GM06990 (cell line): ENCODE data around the gene EEIG1.

Experiments
- DNase-seq: peaks from one replicate; pipeline ENCODE4 v3.0.0-alpha.2; 2011; ENCODE audit not compliant: insufficient read length; ENCODE audit errors: extremely low read depth
- H3K27me3 ChIP-seq: replicated peaks from 2 replicates; pipeline ENCODE4 v1.6.0; 2011; ENCODE audit warnings: low read length; ENCODE audit not compliant: control insufficient read depth, insufficient read depth
- H3K36me3 ChIP-seq: 2 replicates; pipeline ENCODE4 v1.5.1; 2011; ENCODE audit warnings: low read length; ENCODE audit not compliant: control insufficient read depth, insufficient read depth
- H3K4me3 ChIP-seq: replicated peaks from 2 replicates; pipeline ENCODE4 v1.5.1; 2011; ENCODE audit warnings: low read depth, mild to moderate bottlenecking, control low read depth, low read length
- CTCF ChIP-seq: IDR thresholded peaks from 2 replicates; pipeline ENCODE4 v1.5.1; 2011; ENCODE audit warnings: low read length, control low read depth, mild to moderate bottlenecking, inconsistent platforms; ENCODE audit not compliant: insufficient read depth, poor library complexity, severe bottlenecking

EEIG1 gene

GRCh38 chr9:127999461-127999860 is 18.7 kb upstream of the EEIG1 start:
- TF ChIP-seq CTCF: no peak
- no peaks in the 10 kb centered on the region for H3K27me3 ChIP-seq
- no peak for DNase-seq

GRCh38 chr9:127993721-127994120 is 12.9 kb upstream of the EEIG1 start:
- no peak for TF ChIP-seq CTCF
- H3K4me3 ChIP-seq: no peak overlapping the region
- no peaks in the 10 kb centered on the region for H3K36me3 ChIP-seq
- H3K27me3 ChIP-seq: no peaks in the 10 kb centered on the region
- DNase-seq: no peak

More at GRCh38 chr9:127999461-127999860, 18.7 kb upstream of the EEIG1 start:
- Histone ChIP-seq H3K36me3 (no peaks in the 10 kb centered on the region), H3K4me3 (no peak overlapping the region)

- no peak for TF ChIP-seq CTCF
These were observed 11.0 kb upstream of the EEIG1 start for GRCh38 chr9:127991757-127992274.

DNA sequence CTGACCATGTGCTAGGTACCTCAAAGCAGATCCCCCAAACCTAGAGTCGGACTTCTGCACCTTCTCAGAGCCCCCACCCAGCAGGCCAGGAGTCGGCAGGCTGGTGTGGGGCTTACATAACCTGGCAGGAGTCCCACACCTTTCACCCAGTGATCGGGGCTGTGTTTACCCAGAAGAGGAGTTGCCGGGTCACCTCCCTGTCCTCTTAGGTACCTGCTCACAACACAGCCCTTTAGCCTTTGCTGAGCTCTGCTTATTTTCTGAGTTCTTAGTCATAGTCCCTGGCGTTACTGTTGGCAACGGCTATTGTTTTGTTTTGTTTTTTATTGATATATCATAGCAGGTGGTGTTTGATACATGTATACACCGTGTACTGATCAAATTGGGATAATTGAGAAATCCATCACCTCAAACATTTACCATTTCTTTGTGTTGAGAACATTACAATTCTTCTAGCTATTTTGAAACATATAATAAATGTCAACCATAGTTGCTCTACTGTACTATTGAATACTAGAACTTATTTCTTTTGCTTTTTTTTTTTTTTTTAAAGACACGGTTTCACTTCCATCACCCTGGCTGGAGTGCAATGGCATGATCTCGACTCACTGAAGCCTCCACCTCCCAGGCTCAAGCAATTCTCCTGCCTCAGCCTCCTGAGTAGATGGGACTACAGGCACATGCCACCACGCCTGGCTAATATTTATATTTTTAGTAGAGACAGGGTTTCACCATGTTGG is 10.4 kb upstream of the EEIG1 start:
- DNase-seq: no peak
- Histone ChIP-seq H3K36me3 (no peaks in the 10 kb centered on the region), H3K27me3 (no peaks in the 10 kb centered on the region), H3K4me3 (no peak overlapping the region)
- no peak for TF ChIP-seq CTCF

More at GRCh38 chr9:127991757-127992274, 11.0 kb upstream of the EEIG1 start:
- DNase-seq: no peak
- no peaks in the 10 kb centered on the region for H3K27me3 ChIP-seq
- no peaks in the 10 kb centered on the region for H3K36me3 ChIP-seq
- H3K4me3 ChIP-seq: no peak overlapping the region

DNA sequence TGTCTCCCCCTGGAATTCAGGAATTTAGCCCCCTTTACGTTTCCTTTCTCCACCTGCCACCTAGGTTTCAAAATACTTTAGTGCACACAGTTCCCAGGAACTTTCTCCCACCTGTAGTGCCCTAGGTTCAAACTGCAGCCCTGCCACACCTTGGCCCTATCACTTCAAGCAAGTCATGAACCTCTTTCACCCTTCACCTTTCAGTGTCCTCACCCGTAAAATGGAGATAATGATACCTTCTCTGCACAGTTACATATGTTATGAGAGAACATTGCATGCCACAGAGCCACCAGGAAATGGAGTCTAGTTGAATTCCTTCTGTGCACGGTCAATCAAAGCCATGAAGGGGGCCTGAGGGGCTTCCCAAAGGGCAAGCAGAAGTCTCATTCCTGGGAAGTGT is 9.8 kb upstream of the EEIG1 start:
- DNase-seq: no peak
- Histone ChIP-seq H3K36me3 (no peaks in the 10 kb centered on the region), H3K27me3 (no peaks in the 10 kb centered on the region), H3K4me3 (no peak overlapping the region)
- TF ChIP-seq CTCF: no peak
